Lower leg skin (tissue), 4 donors: Measurements from ENCODE around the gene CRISP3. TPM values are rescaled to one million over a fixed set of nuclear protein-coding genes. Genes with fewer than 3 reads are reported as not detected.

ENCODE experiments used
- DNase-seq, 2 donors: peaks; one replicate each; pipeline ENCODE4 v3.0.0-alpha.2; 2019; ENCODE audit warnings: low spot score in 2 of 2
- H3K4me3 ChIP-seq: fragments of 200-600 bp; sonication (generic); 2 replicates; pipeline ENCODE4 v1.5.1; 2017; ENCODE audit warnings: mild to moderate bottlenecking, low read depth; ENCODE audit not compliant: poor library complexity, severe bottlenecking
- POLR2A ChIP-seq, 2 donors: fragments of 450-650 bp; IDR thresholded peaks; one replicate each; pipeline ENCODE4 v1.6.1; 2016 to 2017; ENCODE audit warnings: antibody characterized with exemption in 2 of 2, mild to moderate bottlenecking in 1 of 2, moderate library complexity in 1 of 2
- WGBS, 2 donors: methylation state at CpG; one replicate each; pipeline ENCODE4 v1.1.5; 2018; 5-methylcytosine and 5-hydroxymethylcytosine counted together
- intact Hi-C: fragments of 100-400 bp; cut with DNase I; formaldehyde crosslinking; loops from one replicate; pipeline ENCODE4 v1.15.0; 2023; ENCODE audit warnings: low total_unique reads
- total RNA-seq, 4 donors: library from RNA; depleted of rRNA; stranded (reverse); fragments of >200 nt; gene quantifications; one replicate each; pipeline ENCODE4 v1.1.0, GENCODE V29; 2016
- TF ChIP-seq, protein P1 (sequence below), 3 donors: fragments of 450-650 bp; IDR thresholded peaks; one replicate each; pipeline ENCODE4 v1.5.1; 2016; ENCODE audit warnings: antibody characterized with exemption in 3 of 3, mild to moderate bottlenecking in 3 of 3, moderate library complexity in 2 of 3

CRISP3 gene
- total RNA-seq, 4 donors from 2014 or later: 4.1 to 17.0 (median 5.9) TPM

- DNase-seq: no peak
- WGBS, 2 donors: 88% methylated on average over 7 of the region's 7 CpGs
- H3K4me3 ChIP-seq: no peak overlapping the region
- TF ChIP-seq, protein P1, sequence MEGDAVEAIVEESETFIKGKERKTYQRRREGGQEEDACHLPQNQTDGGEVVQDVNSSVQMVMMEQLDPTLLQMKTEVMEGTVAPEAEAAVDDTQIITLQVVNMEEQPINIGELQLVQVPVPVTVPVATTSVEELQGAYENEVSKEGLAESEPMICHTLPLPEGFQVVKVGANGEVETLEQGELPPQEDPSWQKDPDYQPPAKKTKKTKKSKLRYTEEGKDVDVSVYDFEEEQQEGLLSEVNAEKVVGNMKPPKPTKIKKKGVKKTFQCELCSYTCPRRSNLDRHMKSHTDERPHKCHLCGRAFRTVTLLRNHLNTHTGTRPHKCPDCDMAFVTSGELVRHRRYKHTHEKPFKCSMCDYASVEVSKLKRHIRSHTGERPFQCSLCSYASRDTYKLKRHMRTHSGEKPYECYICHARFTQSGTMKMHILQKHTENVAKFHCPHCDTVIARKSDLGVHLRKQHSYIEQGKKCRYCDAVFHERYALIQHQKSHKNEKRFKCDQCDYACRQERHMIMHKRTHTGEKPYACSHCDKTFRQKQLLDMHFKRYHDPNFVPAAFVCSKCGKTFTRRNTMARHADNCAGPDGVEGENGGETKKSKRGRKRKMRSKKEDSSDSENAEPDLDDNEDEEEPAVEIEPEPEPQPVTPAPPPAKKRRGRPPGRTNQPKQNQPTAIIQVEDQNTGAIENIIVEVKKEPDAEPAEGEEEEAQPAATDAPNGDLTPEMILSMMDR (IDR thresholded peaks at IDR 0.05): no peak
- TF ChIP-seq POLR2A (IDR thresholded peaks at IDR 0.05): no peak
- intact Hi-C loops: no loop called here
Observed at GRCh38 chr6:49720372-49720771, 23.8 kb downstream of the CRISP3 start.

- 44 to 52% methylated on average over 25 to 26 of the region's 26 CpGs for WGBS, 2 donors
- no peak within 1 kb of the TSS for H3K4me3 ChIP-seq
- DNase-seq: no peak
- no peak for TF ChIP-seq POLR2A (IDR thresholded peaks at IDR 0.05)
- TF ChIP-seq, protein P1 (IDR thresholded peaks at IDR 0.05): no peak
- intact Hi-C loops: no loop called here
Observed at GRCh38 chr6:49713346-49713745, 30.8 kb downstream of the CRISP3 start, which contains the start of gene CRISP2. Gene CRISP2, minus strand, starts transcription at chr6:49713543. Its CDS starts 4,347 bp downstream, at chr6:49709196.

DNA sequence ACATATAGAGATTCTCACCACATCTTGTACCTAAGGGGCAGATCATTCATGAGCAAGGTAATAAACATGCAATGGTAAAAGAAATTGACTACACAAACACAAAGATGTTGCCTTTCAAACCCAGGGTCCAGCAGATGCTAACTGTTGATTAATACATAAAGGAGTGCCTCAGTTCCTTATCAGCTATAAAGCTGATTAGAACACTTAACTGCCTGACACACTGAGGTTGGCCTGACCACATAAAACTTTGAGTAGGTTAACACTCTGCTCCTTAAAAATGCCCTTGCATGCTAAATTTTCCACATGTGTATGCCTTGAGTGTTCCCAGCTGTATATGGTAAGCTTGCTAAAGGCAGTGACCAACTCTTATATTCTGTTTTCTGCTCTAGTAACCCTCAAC lies 45.7 kb downstream of the CRISP3 start:
- no peak for DNase-seq
- intact Hi-C loops: no loop called here
- TF ChIP-seq, protein P1 (IDR thresholded peaks at IDR 0.05): no peak
- no peak for TF ChIP-seq POLR2A (IDR thresholded peaks at IDR 0.05)
- H3K4me3 ChIP-seq: no peak overlapping the region

GRCh38 chr6:49693512-49693911 lies 50.7 kb downstream of the CRISP3 start:
- TF ChIP-seq, protein P1 (IDR thresholded peaks at IDR 0.05): no peak
- TF ChIP-seq POLR2A (IDR thresholded peaks at IDR 0.05): no peak
- no peak overlapping the region for H3K4me3 ChIP-seq
- 83 to 87% methylated on average over 1 of the region's 1 CpG for WGBS, 2 donors
- DNase-seq: no peak
- intact Hi-C loops: no loop called here

DNA sequence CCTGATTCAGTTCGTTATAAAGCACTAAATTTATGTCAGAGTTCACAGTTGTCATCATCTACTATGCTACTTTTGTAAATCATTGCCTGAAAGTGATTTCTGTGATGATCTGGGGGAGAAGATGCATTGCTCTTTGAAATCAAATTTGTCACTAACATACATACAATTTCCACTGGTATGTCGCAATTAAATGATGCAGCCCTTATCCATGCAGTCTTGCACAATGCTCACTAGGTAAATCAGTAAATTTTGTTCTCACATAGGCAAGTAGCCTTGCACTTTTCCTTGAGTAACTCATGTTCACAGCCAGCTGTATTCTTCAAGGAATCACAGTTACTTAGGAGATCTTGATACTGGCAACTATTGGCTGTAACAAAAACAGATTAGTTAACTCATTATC lies 51.7 kb downstream of the CRISP3 start:
- 76 to 81% methylated on average over 2 of the region's 2 CpGs for WGBS, 2 donors
- H3K4me3 ChIP-seq: no peak overlapping the region
- TF ChIP-seq, protein P1 (IDR thresholded peaks at IDR 0.05): no peak
- no peak for TF ChIP-seq POLR2A (IDR thresholded peaks at IDR 0.05)
- intact Hi-C loops: no loop called here
- no peak for DNase-seq

Other genes with a start within 250 kb of the CRISP3 start
- gene GLYATL3, start 244.5 kb downstream of the CRISP3 start, total RNA-seq: not detected
- gene C6orf141, start 193.7 kb downstream of the CRISP3 start, total RNA-seq: 10 to 100 TPM in 2 of 4 donors, 1 to 10 TPM in 2; 4.2 to 25.6 (median 9.5) TPM
- gene RHAG, start 107.5 kb downstream of the CRISP3 start, total RNA-seq: not detected
- under 1 TPM in 2 of 4 donors, not detected in 2; 0.81 to 0.91 TPM for gene CRISP2, start 30.8 kb downstream of the CRISP3 start, total RNA-seq
- not detected for gene PGK2, start 42.9 kb upstream of the CRISP3 start, total RNA-seq
- gene CRISP1, start 122.1 kb upstream of the CRISP3 start, total RNA-seq: not detected
- not detected for gene DEFB114, start 219.8 kb upstream of the CRISP3 start, total RNA-seq
- not detected for gene DEFB113, start 225.2 kb upstream of the CRISP3 start, total RNA-seq